GM21390 (cell line): ENCODE results near the gene EIF2D.
"Not testable (repeated sequence)": the region's sequence is repeated elsewhere in the genome, so short reads cannot be mapped to it uniquely, and the experiment has no call there.

Experiments
- ATAC-seq: cut with Tn5 transposase; IDR thresholded peaks from one replicate; pipeline ENCODE4 v1.9.1; 2021; ENCODE audit not compliant: unreplicated experiment

The EIF2D gene

GRCh38 chr1:206588492-206588891, 23.8 kb downstream of the EIF2D start:
- no peak for ATAC-seq

GRCh38 chr1:206587904-206588303, 24.4 kb downstream of the EIF2D start:
- ATAC-seq: no peak

DNA sequence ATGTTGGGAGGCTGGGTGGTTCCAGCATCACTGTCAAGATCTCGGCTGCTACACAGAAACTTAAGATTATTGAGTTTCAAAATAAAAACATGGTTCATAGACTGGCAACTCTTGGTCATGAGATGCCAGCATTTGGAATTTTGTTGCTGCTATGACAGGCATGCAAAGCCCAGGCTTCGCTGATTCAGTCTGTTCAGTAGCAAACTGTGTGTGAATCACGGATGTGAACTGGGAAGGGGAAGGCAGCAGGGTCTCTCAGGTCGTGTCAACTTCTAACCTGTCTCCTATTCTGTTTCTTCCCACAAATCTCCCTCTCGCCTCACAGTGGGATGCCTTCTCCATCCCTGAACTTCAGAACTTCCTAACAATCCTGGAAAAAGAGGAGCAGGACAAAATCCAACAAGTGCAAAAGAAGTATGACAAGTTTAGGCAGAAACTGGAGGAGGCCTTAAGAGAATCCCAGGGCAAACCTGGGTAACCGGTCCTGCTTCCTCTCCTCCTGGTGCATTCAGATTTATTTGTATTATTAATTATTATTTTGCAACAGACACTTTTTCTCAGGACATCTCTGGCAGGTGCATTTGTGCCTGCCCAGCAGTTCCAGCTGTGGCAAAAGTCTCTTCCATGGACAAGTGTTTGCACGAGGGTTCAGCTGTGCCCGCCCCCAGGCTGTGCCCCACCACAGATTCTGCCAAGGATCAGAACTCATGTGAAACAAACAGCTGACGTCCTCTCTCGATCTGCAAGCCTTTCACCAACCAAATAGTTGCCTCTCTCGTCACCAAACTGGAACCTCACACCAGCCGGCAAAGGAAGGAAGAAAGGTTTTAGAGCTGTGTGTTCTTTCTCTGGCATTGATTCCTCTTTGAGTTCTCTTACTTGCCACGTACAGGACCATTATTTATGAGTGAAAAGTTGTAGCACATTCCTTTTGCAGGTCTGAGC, 25.5 kb downstream of the EIF2D start:
- no peak for ATAC-seq

GRCh38 chr1:206584683-206585082, 27.6 kb downstream of the EIF2D start:
- ATAC-seq: no peak

GRCh38 chr1:206583707-206584648, 28.3 kb downstream of the EIF2D start:
- no peak for ATAC-seq

DNA sequence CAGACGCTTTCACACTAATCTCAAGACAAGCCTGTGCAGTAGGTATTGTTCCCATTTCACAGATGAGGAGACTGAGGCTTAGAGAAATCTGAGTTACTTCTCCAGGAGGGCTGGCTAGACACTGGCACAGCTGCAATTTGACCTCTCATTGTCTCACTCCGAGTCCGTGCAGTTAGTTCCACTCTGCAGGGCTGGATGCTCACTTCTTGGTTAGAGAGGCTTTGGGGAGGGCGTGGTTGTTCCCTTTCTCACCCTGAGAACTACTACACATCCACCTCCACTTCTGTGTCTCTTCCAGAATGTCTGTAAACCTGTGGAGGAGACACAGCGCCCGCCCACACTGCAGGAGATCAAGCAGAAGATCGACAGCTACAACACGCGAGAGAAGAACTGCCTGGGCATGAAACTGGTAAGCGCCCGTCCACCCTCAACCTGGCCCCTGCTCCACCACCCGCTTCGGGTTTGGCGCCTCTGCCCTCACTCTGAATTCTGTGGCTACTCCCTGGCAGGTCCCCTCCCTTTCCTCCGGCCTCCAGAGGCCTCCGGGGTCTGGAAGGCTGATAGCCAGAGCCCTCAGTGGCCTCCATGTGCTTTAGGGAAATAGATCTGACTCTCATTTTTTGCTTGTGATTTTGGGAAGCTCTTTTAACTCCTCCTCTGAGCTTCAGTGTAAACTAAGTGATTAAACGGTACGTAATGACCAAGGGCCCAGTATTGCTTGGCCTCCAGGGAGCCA, 29.1 kb downstream of the EIF2D start:
- no peak for ATAC-seq

DNA sequence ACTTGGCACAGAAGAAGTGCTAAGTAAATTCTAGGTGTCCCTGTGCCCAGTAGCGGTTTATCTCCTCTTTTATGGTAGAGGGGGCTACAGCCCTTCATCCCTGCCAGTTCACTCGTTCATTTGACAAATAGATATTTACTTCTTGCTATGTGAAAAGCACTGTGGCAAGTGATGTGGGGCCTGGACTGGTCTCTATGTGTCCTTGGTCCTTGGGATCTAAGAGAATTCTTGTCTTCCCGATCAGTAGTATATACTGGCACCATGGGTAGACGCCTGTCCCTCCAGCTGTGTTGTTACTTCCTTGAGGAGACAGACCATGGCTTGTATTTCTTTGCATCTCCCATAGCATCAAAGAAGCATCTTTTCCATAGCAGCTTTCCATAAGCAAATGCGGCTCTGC, 29.7 kb downstream of the EIF2D start:
- no peak for ATAC-seq

DNA sequence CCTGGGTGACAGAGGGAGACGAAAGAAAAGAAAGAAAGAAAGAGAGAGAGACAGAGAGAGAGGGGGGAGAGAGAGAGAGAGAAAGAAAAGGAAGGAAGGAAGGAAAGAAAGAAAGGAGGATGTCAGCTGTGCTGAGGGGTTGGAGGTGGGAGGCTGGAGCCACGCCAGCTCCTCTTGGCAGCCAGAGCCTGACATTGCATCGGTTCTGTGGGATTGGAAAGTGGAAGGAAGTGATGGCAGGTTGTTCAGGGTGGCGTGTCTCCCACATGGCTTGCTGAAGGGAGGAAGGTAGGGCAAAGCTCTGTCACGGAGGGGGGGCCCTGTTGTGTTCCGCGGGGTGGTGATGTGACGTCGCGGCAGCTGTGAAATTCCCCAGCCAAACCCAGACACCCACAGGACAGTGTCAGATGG, 30.7 kb downstream of the EIF2D start:
- no peak for ATAC-seq

- ATAC-seq: not testable (repeated sequence)
These were observed 31.2 kb downstream of the EIF2D start for GRCh38 chr1:206581114-206581497.

- no peak for ATAC-seq
These were observed 31.7 kb downstream of the EIF2D start for GRCh38 chr1:206580438-206581113.

- ATAC-seq: peak; percentile 89
These were observed 32.4 kb downstream of the EIF2D start for GRCh38 chr1:206579747-206580437.

- no peak for ATAC-seq
These were observed 33.3 kb downstream of the EIF2D start for GRCh38 chr1:206578978-206579374.

GRCh38 chr1:206578068-206578977, 33.9 kb downstream of the EIF2D start:
- no peak for ATAC-seq

- no peak for ATAC-seq
These were observed 34.6 kb downstream of the EIF2D start for GRCh38 chr1:206577626-206578025.

- no peak for ATAC-seq
These were observed 36.1 kb downstream of the EIF2D start for GRCh38 chr1:206575894-206576737.

- ATAC-seq: peak; percentile 37
These were observed 36.9 kb downstream of the EIF2D start for GRCh38 chr1:206575165-206575893.

- ATAC-seq: no peak
These were observed 38.5 kb downstream of the EIF2D start for GRCh38 chr1:206573762-206574161.
